Stimulated activated CD8-positive, alpha-beta memory T cell treated with anti-CD3 and anti-CD28 coated beads, Interleukin-7, amount 100 ng/mL, for 4 hours (primary cell): ENCODE data around the gene PDE11A.

Source experiments
- DNase-seq, 2 donors: peaks; one replicate each; pipeline ENCODE4 v3.0.0-alpha.2; 2020; ENCODE audit warnings: low read depth in 2 of 2

Gene PDE11A

DNA sequence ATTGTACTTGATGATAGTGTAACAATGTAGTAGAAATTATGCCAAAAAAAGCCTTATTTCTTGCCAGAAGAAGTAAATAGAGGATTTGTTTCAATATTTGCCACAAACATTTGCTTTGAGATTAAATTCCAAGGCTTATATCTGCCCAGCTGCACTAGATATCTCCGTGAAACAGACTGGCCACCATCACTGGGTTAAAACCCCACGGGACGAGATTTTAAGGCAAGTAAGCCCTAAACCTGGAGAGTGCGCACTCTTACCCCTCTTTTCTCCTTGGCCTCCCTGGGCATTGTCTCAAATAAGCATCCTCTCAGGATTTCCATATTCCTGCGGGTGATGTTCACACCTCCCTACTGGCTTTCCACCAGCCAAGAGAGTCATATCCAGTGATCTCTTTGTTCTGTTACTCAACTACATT is 345.6 kb downstream of the PDE11A start:
- DNase-seq: no peak

DNA sequence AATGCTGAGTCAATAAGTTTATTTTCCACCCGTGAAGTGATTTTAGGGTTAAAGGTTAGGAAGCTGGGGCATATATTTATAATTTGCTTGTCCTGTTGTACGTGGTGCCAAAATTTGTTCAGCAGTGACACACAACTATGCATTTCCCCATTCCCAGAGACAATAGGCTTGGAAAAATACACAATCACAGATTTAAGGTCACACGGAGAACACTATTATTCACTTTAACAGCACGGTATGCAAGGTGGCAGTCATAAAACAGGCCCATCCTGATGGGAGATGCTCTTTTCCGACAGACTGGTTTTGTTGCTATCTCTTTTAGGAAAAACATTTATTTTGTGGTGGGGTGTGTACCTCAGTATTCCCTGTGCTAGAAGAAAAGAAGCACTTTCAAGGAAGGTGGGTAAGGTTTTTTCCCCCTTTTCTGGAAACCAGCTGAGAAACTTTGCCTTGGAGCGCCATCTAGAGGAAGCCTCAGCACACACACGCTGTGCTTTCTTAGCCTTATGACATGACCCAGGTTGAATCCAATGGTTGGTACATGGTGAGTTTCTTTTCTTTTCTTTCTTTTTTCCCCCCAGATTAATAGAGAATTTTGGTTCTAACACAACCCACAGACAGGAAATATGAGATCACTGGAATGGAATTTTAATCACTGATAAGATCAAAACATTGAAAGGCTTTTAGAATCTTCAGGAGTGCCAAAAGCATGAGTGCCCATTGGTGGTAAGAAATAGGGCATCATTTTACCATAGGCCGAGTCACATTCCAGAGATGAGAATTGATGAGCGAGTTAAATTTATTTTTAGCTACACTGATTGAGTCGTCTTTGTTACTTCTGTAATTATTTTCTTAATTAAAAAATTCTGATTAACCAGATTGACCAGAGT is 347.9 kb downstream of the PDE11A start:
- DNase-seq: no peak

DNA sequence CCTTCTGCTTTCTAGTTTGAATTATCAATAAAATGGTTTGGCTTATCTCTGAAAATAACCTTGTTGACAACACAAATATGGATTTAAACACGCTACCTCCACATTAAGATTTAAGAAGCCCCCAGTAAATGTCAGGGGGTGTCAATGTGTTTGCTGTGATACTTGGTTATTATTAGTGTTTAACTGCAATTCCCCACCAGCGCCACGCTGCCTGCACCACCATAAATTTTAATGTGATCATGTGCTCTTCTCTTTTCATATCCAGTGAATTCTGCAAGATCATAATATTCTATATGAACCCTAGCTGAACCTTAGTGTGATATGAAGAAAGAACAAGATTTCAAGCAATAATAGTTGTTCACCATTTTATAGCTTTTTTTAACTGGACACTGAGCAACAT is 349.3 kb downstream of the PDE11A start:
- DNase-seq: no peak

DNA sequence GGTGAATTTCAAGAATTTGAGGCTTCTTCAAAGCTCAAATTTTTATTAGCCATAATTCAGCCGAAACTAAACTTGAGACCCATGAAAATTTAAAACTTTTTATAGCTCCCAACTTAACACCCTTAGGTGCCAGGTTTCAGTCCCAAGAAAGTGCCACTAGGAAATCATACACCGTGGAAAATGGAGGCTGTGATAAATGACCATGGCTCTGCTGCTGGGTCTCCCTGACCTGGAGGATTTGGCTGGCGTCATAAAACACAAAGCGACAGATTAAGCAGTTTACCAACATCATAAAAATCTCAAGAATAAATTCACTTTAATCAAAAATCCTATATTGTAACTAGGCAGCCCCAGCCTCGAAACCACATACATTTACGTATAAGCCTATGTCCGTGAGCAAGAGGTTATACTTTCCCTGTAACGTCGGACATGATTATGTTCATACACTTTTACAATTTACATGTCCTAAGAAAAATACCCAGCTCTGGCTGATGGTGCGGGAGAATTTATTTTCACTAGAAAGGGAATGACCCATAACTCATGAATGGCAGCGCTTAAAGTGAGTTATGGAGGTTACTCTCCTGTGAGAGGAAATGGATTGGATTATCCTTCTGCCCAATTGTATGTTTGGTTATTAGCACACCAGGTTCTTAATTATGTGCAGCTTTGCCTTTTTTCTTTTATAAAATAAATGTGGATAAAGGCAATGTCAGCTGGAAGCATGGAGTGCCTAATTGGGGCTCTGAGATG is 350.6 kb downstream of the PDE11A start:
- DNase-seq: no peak

DNA sequence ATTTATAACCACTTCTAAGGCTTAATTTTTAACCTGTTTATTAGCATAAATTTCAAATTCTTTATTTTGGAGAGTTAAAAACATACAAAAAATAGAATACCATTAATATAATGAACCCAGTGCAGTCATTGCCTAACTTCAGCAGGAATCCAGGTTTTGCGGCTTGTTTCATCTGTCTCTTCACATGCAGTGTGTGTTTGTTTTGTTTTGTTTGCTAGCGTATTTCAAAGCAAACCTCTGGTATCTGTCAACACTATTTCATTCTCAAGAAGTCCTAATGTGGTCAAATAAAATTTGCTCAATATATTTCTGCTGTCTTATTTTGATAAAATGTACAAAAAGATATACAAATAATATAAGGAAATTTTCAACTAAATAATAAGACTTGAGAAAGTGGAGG is 351.5 kb downstream of the PDE11A start:
- DNase-seq: no peak

DNA sequence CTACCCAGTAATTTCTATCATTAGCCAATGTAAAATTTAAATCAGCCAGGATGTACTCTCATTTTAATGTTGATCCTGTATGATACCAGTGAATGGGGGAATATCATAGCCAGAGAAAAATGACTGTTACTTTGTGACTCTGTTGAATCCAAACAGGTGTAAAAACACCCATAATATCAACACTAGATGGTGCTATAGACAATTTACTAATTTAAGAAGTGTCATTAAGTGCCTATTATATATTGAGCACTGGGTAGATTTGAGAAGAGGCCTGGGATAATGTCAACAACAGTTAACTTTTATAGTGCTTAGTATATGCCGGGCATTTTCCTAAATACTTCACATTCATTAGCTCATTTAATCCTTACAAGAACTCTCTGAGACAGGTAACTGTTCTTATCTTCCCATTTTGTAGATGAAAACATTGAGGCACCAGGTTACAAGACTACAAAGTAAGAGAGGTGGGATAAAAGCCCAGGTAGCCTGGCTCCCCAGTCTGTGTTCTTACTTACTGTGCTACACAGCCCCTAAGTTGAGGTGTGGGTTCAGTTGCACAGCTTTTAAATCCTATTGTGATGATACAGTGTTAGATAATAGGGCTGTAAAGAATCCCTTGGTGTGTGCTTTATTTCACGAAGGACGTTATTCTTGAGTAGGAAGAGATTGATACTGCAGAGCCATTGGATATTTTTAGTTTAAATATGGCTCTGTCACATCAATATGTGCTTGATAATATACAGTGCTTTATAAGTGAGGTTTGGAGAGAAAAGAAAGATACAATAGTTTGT is 354.6 kb downstream of the PDE11A start:
- DNase-seq: no peak

DNA sequence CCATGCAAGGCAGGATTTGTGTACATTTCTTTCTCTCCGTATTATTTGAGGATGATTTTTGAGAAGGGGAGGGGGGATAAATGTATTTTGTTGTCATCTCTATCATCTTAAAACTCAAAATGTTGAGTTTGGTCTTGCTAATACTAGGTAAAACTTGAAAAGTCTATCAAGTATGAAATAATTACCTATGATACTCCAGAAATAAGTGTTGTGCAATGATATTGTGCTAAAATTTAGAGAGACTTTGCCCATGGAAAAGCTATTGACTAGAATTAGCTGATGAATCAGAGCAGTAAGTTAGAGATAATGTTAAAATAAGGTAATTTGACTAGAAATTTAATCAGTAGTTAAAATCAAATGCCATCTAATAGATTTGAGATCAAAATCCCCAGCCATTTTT is 356.1 kb downstream of the PDE11A start:
- no peak for DNase-seq

DNA sequence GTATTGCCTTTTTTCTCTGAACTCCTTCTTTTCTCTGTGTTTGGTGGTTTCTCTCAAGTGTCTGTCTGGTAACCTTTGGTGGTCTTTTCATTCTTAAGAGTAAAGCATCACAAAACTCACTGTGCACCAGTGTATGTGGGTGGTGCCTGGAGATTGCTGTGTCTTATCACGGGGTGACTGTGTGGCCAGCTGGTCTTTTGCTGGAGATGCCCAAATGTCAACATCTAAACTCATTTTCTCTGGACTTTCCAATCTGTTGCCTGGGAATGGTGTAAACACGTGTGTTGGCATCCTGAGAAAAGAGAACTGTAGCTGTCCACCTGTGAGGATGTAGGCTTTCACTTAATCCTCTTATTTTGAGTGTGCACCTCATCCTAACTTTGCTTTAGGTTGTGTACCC is 356.8 kb downstream of the PDE11A start:
- no peak for DNase-seq

DNA sequence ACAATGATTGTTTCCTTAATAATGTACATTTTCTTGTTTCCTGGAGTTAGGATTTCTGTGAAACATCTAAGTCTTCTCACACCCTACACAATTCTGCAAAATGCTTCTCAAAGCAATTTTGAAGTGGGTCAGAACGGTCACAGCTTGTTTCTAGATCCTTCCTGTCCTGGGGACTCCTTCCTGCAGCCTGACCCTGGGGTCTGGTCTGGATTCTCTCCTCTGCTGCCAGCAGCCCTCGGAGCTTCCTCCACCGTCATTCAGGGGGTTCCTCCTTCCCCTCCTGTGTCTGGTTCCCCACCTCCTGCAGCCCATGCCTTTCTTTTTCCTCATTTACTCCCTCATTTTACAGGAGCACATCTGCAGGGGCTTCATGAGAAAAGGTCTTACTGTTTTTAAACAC is 357.9 kb downstream of the PDE11A start:
- DNase-seq: no peak

DNA sequence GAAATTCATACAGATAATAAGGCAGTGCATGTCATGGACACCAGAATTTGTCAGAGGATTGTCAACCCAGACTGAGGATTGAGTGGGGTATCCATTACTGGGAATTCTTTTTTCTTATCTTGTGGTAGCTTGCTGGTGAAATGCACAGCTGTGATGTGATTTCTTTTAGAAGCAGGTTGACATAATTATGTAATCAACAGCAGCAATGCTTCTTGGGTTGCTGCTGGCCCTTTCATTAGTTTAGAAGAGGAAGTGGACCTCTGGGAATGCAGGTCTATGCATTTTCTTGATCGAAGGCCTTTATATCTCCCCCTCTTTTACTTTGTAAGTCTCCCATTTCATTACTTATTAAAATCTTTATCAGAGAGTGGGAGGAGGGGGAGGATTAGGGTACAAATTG is 360.1 kb downstream of the PDE11A start:
- DNase-seq: no peak

DNA sequence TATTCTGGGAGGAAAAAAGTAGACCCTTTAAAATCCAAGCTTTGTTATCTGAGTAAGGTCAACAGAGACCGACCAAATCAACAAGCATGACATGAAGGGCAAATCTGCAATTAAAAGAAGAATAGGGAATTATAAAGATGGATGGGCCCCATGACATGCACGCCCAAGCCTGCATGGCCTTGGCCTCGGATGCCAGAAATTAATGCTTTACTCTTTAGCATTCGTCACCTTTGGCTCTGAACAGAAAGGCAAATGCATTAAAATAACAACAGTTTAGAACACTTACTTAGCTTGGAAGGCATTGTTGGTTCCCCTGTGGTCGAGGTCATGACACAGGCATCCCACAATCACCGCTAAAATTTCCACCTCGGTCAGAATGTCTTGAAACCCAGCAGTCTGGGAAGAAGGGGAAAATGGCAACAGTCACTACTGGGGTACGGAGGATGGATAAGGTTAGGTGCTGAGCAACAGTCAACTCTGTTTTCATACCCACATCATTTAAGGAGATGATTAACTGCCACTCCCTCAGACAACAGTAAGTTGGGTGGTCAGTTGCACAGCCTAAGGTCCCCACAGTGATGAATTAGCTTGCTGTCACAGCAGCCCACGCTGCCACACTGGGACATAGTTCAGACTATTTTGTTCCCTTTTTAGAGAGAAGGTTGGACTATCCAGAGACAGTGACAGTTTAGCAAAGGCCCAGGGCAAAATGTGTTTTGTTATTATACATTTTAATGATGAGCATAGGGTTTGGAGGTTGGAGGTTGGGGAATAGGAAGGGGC is 360.9 kb downstream of the PDE11A start:
- no peak for DNase-seq

DNA sequence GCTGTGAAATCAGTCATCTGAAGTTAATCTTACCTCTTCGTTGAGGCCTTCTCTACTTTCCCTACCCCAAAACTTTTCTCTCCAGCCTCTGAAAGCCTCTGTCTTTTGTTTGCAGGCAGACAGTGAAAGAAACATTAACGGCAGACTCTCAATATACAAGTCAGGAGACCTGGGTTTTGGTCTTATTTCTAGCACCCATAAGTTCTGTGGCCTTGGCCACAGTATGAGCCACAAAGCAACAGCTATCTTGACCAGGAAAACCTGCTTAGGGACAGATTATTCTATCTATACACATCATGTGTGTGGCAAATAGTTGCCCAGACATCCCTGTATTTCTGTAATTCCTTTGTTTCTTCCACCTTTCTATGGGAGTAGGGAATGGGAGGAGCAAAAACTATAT is 361.7 kb downstream of the PDE11A start:
- no peak for DNase-seq

DNA sequence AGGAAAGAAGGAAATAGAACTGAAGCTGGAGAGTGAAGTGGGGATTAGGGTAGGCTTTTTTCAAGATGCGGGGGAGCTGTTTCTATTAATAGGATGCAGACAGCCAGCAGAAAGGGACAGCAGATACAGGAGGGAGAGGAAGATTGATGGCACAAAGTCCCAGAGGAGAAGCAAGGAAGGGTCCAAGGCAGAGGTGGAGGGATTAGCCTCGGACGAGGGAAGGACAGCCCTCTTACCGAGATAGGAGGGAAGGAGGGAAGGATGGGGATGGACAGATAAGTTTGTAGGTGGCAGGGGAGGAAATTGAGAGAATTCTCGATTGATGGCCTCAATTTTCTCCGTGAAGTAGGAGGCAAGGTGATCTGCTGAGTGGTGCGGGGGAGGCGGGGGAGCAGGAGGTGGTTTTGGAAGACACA is 362.6 kb downstream of the PDE11A start:
- DNase-seq: no peak

DNA sequence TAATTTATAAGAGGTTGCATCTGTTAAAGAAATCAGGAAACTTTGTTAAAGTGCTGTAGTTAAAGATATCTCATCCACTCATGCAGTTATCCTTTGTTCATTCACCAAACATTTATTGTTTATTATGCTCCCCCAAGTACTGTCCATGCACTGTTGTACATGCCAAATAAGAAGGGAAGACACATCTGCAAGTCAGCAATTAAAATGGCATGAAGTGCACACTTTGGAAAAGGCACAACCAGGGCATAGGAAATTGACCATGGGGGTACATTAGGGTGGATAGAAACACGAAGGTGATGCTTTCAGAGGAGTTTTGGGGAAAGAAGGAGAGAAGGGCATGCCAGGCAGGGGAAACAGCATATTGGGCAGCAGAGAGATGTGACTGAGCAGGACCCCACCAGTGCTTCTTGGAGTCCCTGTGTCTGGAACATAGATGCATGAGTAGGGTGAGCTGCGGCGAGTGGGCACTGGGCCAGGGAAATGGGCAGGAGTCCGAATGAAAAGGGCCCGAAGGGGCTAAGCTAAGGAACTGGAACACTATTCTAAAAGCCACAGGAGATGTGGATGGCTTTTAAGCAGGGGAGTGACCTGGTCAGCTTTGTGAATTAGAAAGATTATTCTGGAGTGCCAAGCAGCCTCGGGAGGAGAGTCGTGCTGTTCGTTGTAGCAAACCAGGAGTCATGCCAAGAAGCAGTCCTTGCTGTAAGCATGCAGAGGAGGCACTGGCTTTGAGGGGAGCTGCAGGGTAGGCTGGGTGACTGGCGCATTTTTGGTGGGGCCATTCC is 363.7 kb downstream of the PDE11A start:
- DNase-seq: no peak

DNA sequence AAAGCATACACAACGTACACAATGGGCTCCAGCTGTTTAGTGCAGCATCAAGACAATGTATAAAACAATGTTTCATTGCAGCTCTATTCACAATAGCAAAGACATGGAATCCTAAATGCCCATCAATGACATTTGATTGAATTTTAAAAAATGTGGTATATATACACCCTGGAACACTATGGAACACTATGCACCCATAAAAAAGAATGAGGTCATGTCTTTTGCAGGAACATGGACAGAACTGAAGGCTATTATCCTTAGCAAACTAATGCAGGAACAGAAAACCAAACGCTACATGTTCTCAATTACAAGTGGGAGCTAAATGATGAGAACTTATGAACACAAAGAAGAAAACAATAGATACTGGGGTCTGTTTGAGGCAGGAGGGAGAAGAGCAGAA is 364.5 kb downstream of the PDE11A start:
- no peak for DNase-seq

DNA sequence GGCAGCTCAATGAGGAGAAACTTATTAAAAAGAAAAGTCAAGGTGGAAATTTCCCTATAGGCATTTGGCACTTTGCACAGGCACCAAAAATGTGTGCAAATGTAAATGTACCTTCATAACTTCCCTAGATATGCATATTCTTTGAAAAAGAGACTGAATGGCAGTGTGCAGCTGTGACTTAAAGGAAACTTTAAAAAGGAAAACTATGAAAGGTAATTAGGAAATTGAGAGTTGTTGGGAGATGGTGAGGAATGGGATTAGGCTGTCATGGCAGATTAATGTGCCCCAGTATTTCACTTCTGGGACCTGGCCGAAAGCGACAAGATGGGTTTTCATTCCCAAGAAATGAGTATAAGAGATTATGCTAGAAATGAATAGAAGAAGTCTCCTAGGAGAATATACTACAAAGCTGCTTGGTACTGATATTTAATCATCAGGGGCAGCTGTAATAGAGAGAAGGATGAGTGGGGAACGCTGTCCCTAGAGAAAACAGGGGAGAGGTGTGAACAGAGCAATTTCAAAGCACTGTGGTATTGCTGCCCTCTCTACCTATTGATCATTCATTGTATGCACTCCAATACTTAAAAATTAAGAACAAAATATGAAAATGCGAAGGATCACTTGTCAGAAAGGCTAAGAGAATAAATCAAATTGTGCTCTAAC is 366.9 kb downstream of the PDE11A start:
- no peak for DNase-seq

DNA sequence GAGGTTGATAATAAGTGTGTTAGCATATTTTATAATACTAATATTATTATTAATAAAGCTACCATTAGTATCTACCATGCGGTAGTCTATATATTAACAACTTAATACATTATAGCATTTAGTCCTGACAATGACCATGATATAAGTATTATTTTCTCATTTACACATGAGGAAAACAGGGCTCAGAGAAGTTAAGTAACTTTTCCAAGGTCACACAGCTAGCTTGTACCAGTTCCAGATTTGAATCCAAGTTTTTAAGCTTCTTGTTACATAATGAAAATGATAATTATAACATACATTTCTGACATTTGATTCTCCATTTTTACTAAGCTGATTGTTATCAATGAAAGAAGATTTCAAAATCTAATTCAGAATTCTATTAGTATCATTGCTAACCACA is 369.4 kb downstream of the PDE11A start:
- no peak for DNase-seq

DNA sequence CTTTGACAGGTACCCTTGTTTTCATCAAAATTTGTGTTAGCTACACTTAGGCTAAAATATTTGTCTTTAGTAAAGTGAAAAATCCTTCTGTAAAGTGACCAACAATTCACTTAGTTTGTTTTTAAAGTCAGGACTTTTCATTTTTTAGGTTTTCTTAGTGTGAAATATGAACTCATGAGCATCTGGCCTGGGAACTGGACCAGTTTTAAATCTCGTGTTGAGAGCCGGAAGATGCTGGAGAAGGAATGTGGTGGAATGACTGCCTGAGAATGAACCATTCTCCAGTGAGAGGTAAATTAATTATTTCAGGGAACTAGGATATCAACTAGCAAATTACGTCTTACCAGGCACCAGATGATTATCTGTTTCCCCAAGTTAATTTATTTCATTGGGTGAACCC is 374.3 kb downstream of the PDE11A start:
- no peak for DNase-seq

DNA sequence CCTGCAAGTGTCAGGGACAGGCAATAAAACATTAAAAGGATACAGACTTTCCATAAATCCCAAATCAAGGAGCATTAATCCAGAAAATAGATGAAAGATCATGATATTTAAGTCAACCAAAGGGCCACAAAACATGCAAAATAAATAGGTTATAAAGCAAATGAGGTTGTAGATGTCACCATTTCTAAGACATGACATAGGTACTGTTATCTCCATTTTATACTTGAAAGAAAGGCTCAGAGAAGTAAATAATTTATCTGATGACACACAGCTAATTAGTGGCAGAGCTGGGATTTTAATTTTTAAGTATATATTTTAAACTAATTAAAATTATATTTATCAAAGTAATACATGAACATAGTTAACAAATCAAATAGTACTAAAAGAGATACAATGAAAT is 378.2 kb downstream of the PDE11A start:
- DNase-seq: no peak

DNA sequence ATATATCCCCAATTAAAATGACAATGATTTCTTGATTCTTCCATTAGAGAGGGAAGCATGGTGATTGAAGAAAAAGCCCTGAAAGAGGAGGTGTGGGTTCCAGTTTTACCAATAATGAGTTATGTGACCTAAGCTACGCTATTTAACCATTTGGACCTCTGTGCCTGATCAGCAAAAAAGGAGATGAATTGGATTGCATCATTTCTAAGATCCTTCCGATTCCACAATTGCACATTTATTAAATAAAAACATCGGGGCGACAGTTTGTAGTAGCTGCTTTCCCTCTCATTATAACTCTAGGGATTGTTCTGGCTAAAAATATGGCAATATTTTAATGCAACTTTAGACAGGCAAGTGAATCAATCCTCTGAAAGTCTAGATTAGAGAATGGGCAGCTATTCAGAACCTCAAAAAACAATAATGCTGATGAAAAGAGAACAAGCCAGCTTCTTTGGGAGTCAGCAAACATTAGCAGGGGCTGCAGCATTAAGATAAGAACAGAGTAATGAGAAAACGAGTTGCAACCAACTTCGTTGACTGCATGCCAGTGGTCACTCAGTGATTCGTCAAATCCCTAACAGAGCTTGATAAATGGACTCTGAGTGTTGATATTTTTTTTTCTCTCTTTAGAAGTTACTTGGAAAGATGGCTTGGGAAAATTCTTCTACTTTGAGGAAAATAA is 378.8 kb downstream of the PDE11A start:
- DNase-seq: no peak
